ENCODE results near the gene DDX56. TPM values are rescaled to one million over a fixed set of nuclear protein-coding genes. Genes with fewer than 3 reads are reported as not detected.
A peak's percentile ranks its signal among the peaks of the same experiment; 100 is the strongest.

DDX56 gene
- total RNA-seq, 2 experiments from 2014 or later = 94.1 to 102 TPM

DNA sequence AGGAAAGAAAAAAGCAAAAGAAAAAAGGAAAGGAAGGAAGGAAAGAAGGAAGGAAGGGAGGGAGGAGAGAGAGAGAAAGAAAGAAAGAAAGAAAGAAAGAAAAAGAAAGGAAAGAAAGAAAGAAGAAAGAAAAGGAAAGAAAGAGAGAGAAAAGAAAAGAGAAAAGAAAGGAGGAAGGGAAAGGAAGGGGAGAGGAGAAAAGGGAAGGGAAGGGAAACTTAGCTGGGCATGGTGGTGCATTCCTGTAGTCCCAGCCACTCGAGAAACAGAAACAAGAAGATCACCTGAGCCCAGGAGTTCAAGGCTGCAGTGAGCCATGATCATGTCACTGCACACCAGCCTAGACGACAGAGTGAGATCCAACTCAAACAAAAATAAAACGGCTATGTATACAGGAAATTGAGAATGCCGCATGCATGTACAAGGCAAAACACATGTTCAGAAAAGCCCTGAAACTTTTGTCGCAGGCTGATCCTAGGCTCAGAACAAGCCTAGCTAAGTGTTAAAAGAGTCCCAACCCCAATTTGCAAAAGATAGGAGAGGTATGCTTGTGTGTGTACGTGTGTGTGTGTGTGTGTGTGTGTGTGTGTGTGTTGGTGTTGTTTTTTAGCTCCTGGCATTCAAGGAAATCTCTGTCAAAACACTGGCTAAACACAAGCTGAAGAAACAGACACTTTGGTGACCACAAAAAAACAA lies 26.0 kb downstream of the DDX56 start:
- ATAC-seq (ENCODE audit: low read depth) = no peak
- no peaks in the 10 kb centered on the region for H3K36me3 Mint-ChIP-seq
- H3K27ac Mint-ChIP-seq = no peak overlapping the region
- no peaks in the 10 kb centered on the region for H3K9me3 Mint-ChIP-seq
- no peak for DNase-seq
- H3K4me3 Mint-ChIP-seq = no peak overlapping the region
- H3K27me3 Mint-ChIP-seq = peaks cover 10% of the 10 kb centered on the region
- H3K4me1 Mint-ChIP-seq = peaks cover 2% of the 10 kb centered on the region
- POLR2A ChIA-PET = no interaction called here

- ATAC-seq (ENCODE audit: low read depth) = no peak
- POLR2A ChIA-PET = no interaction called here
- no peak overlapping the region for H3K27ac Mint-ChIP-seq
Observed at GRCh38 chr7:44541876-44542610, 31.7 kb downstream of the DDX56 start.

DNA sequence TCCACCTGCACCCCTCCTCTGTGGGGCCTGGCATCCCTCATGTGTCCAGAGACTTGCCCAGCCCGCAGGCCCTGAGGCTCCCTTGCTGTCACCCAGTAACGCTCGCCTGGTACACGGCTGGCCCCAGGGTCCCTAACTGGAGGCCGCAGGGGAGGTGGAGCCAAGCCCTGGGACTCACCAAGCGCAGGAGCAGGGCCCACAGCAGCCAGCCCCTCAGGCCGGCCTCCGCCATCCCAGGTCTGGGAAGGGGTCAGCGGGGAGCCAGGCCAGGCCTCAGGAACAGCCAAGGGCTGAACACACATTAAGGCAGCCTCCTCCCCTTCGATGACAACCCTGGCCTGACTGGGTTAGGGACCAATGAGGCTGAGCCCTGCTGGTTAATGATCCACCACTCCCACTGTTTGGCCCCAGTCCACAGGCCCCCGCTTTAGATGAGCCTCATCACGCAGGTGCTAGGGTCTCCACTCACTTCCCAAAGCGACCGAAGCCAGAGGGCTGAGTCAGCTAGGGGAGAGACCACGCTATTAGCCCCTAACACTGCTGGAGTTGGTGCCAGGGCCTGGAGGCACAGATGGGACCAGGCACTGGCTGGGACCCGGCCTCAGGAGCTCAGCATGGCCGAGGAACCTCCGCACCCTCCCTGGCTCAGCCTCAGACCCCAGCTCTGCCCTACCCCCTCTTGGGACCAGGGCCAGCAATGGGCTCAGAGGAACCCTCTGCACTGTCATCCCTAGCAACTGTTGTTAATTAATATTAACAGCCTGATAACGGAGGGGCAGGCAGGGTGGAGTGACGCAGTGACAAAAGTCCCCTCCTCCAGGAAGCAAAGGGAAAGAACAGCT lies 32.5 kb downstream of the DDX56 start, which contains the start of gene NPC1L1:
Gene NPC1L1 (minus strand): TSS at position 303 of the 842 bp plus-strand sequence. CDS start 71 bp downstream, at position 232.
- H3K27me3 Mint-ChIP-seq = peaks cover 2% of the 10 kb centered on the region
- no peaks in the 10 kb centered on the region for H3K4me1 Mint-ChIP-seq
- H3K27ac Mint-ChIP-seq = no peak within 1 kb of the TSS
- DNase-seq (no peak), ATAC-seq (ENCODE audit: low read depth) (no peak)
- H3K4me3 Mint-ChIP-seq = no peak within 1 kb of the TSS
- POLR2A ChIA-PET = no interaction called here
- H3K36me3 Mint-ChIP-seq = no peaks in the 10 kb centered on the region
- H3K9me3 Mint-ChIP-seq = no peaks in the 10 kb centered on the region

More at GRCh38 chr7:44541876-44542610, 31.7 kb downstream of the DDX56 start:
- H3K4me1 Mint-ChIP-seq = peaks cover 2% of the 10 kb centered on the region
- H3K9me3 Mint-ChIP-seq = no peaks in the 10 kb centered on the region
- no peaks in the 10 kb centered on the region for H3K36me3 Mint-ChIP-seq
- peaks cover 6% of the 10 kb centered on the region for H3K27me3 Mint-ChIP-seq
- DNase-seq = no peak
- H3K4me3 Mint-ChIP-seq = no peak overlapping the region

- Mint-ChIP-seq H3K27me3 (peaks cover 2% of the 10 kb centered on the region), H3K9me3 (no peaks in the 10 kb centered on the region), H3K36me3 (no peaks in the 10 kb centered on the region), H3K4me3 (no peak overlapping the region), H3K4me1 (no peaks in the 10 kb centered on the region), H3K27ac (no peak overlapping the region)
- ATAC-seq (ENCODE audit: low read depth) (no peak), DNase-seq (no peak)
- POLR2A ChIA-PET = no interaction called here
Observed at GRCh38 chr7:44540592-44541027, 33.1 kb downstream of the DDX56 start.

DNA sequence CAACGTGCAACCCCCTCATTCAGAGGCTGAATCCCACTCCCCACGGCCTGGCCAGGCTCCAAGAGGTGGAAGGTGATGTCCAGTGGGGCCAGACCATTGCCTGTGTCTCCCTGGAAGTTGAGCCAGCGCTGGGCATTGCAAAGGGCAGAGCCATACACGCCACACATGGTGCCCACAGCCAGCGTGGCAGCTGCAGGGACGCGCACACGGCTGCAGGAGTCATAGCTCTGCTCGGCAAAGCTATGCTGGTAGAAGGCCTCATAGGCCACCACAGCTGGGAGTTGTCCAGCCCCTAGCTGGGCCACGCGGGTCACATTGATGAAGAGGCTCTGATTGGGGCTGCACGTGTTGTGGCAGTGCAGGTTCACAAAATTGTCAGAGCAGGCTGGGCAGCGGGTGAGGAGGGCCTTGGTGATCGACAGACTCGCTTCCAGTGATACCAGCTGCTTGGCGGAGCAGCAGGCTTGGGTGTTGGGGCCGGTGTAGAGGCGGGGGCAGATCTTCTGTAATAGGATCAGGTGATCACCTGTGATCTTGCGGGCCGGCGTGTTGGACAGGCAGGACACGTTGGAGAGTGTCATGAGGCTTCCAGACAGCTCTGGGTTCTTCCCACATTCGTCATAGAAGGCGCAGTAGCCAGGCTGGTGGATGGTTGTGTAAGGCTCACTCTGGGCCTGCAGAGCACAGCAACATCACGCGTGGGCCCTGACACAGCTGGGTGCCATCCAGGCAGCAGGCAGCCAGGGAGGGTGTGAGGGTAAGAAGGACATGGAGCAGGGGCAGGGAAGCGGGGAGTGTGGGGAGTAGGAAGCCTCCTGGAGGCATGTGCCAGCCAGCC lies 33.8 kb downstream of the DDX56 start:
- H3K27ac Mint-ChIP-seq = no peak overlapping the region
- H3K36me3 Mint-ChIP-seq = no peaks in the 10 kb centered on the region
- H3K9me3 Mint-ChIP-seq = no peaks in the 10 kb centered on the region
- POLR2A ChIA-PET = no interaction called here
- H3K4me3 Mint-ChIP-seq = no peak overlapping the region
- no peaks in the 10 kb centered on the region for H3K4me1 Mint-ChIP-seq
- DNase-seq (no peak), ATAC-seq (ENCODE audit: low read depth) (no peak)
- H3K27me3 Mint-ChIP-seq = peaks cover 2% of the 10 kb centered on the region

DNA sequence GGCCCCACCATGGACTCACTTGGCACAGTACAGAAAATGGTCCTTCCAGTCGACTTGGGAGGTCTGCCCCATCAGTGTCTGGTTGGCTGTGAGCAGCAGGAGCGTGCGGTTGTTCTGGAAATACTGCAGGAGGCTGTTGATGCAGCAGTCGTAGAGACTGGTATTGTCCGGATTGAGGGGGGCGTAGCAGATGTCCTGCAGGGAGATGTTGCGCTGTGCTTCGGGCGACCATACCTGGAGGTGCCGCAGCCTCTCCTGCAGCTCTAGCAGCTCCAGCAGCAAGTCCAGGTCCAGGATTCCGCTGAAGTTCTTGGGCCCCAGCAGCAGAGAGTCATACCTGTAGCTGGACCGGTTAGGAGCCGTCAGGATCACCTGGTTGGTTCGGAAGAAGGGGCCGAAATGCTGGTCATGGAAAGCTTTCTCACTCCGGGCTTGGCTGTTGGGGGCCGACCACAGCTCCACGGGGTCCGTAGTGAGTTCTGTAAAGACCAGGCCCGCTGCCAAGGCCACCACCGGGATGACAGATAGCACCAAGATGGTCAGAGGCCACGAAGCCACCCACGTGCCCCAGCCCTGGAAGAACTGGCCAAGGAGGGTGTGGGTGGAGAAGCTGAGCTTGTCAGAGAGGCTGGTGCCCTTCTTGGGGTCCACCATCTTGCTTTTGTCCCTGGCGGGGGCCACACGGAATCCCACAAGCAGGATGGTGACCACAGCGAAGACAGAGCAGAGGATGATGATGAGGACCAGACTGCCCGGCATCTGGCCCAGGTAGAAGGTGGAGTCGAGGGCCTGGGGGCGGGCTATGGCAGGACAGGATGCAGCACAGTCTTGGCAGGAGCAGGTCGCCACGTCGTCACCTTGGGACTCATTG lies 34.7 kb downstream of the DDX56 start:
- Mint-ChIP-seq H3K4me3 (no peak overlapping the region), H3K27me3 (peaks cover 2% of the 10 kb centered on the region), H3K4me1 (no peaks in the 10 kb centered on the region), H3K9me3 (no peaks in the 10 kb centered on the region), H3K27ac (no peak overlapping the region), H3K36me3 (no peaks in the 10 kb centered on the region)
- ATAC-seq (ENCODE audit: low read depth) (no peak), DNase-seq (no peak)
- POLR2A ChIA-PET = no interaction called here

DNA sequence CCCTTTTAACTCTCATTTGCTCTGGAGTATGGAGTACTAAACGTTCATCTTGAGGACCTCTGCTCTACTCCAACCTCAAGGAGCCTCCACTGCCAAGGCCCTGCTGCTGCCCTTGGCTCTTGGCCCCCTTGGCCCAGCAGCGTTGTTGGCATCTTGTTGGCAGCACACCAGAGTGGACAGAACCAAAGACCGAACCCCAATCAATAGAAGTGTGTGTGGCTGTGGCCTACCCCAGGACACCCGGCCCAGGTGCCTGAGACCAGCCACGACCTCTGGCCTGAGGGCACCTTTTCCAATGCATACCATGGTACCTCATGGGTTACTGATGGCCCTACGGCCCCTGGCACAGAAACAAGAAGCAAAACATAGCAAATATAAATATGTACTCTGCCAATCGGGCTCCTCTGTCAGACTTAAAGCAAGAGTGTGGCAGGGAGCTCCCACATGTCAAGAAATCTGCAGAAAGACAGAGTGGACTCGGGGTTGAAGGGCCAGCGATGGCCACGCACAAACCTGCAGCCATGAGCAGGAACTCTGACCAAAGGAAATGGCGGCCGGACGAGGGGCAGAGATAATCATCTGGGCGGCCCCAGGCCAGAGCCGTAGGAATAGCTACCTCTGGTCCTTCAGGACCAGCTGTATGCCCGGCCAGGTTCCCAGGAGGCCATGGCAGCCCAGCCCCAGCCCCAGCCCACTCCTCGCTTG lies 35.5 kb downstream of the DDX56 start:
- Mint-ChIP-seq H3K4me3 (no peak overlapping the region), H3K36me3 (no peaks in the 10 kb centered on the region), H3K4me1 (no peaks in the 10 kb centered on the region), H3K27me3 (peaks cover 2% of the 10 kb centered on the region), H3K9me3 (no peaks in the 10 kb centered on the region), H3K27ac (no peak overlapping the region)
- ATAC-seq (ENCODE audit: low read depth) (no peak), DNase-seq (no peak)
- POLR2A ChIA-PET = interaction anchor here (0.6 kb wide), 1 partner anchor 18 kb away, joined by 3 read pairs; no protein-coding TSS in a partner anchor

DNA sequence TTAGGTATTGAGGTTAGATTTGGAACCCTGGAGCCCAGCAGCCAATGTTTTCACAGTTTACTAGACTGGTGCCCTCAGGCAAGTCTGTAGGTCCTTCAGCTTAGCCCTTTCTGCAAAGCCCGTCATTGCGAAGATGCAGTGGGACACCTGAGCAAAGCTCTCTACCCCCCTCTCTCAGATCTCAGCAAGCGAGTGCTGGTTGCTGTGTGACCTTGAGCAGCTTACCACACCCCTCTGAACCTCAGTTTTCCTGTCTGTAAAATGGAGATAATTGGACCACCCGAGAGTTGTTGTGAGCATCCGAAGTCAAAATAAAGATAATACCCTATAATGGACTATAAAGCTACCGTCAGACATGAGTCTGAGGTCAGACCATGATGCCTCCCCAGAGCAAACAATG lies 36.3 kb downstream of the DDX56 start:
- no peaks in the 10 kb centered on the region for H3K36me3 Mint-ChIP-seq
- POLR2A ChIA-PET = no interaction called here
- H3K27me3 Mint-ChIP-seq = peaks cover 2% of the 10 kb centered on the region
- no peaks in the 10 kb centered on the region for H3K9me3 Mint-ChIP-seq
- H3K4me3 Mint-ChIP-seq = no peak overlapping the region
- no peak overlapping the region for H3K27ac Mint-ChIP-seq
- no peak for DNase-seq
- ATAC-seq (ENCODE audit: low read depth) = no peak
- no peaks in the 10 kb centered on the region for H3K4me1 Mint-ChIP-seq

DNA sequence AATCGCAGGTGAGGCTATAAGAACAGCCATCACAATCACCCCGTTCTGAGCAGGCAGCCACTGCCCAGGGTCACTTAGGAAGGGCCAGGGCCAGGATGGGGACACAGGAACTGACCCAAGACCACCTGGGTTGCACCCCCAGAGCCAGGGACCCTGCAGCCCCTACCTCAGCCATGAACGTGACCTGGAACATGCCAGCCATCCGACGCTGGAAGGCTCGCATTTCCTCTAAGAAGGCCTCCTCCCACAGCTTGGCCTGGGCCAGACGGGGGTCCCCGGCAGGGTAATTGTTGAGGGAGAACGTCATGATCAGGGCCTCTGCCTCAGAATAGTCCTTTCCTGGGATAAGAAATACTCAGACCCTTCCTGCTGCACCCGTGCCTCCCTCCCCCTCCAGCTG lies 37.6 kb downstream of the DDX56 start:
- H3K27me3 Mint-ChIP-seq = peaks cover 2% of the 10 kb centered on the region
- ATAC-seq (ENCODE audit: low read depth) (no peak), DNase-seq (no peak)
- H3K36me3 Mint-ChIP-seq = no peaks in the 10 kb centered on the region
- POLR2A ChIA-PET = no interaction called here
- H3K27ac Mint-ChIP-seq = no peak overlapping the region
- no peak overlapping the region for H3K4me3 Mint-ChIP-seq
- H3K4me1 Mint-ChIP-seq = no peaks in the 10 kb centered on the region
- H3K9me3 Mint-ChIP-seq = no peaks in the 10 kb centered on the region

GRCh38 chr7:44535348-44536064 lies 38.2 kb downstream of the DDX56 start:
- no peak for ATAC-seq (ENCODE audit: low read depth)
- POLR2A ChIA-PET = no interaction called here
- no peak overlapping the region for H3K27ac Mint-ChIP-seq
- H3K36me3 Mint-ChIP-seq = no peaks in the 10 kb centered on the region
- H3K4me1 Mint-ChIP-seq = no peaks in the 10 kb centered on the region
- peaks cover 2% of the 10 kb centered on the region for H3K27me3 Mint-ChIP-seq
- no peak for DNase-seq
- H3K4me3 Mint-ChIP-seq = no peak overlapping the region
- no peaks in the 10 kb centered on the region for H3K9me3 Mint-ChIP-seq

DNA sequence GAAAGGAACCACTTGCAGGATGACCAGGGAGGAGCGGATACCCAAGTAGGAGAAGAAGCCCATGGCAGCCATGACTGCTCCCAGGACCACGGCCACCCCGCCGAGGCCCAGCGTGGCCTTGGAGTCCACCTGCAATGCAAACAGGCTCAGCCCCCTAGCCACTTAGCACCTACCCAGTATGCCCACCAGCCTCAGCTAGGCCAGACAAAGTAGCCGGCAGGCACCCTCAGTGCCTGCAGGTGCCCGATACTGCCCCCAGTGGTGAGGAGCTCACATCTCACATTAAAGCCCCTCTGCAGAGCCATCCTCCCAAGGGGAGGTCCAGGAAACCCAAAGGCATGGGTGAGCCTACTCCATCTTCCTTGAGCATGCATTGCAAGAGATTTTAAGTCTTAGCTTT lies 39.2 kb downstream of the DDX56 start:
- no peak overlapping the region for H3K27ac Mint-ChIP-seq
- ATAC-seq (ENCODE audit: low read depth) = peak; percentile 81
- H3K27me3 Mint-ChIP-seq = no peaks in the 10 kb centered on the region
- no peak overlapping the region for H3K4me3 Mint-ChIP-seq
- no peaks in the 10 kb centered on the region for H3K9me3 Mint-ChIP-seq
- POLR2A ChIA-PET = interaction anchor here (0.6 kb wide), 1 partner anchor 134 kb away, joined by 4 read pairs; no protein-coding TSS in a partner anchor
- no peaks in the 10 kb centered on the region for H3K36me3 Mint-ChIP-seq
- no peaks in the 10 kb centered on the region for H3K4me1 Mint-ChIP-seq
- DNase-seq = peak; percentile 55

All from activated naive CD8-positive, alpha-beta T cell treated with anti-CD3 and anti-CD28 coated beads, Interleukin-2, amount 10 ng/mL, durations not matched to agents 7 days and 5 days (primary cell).